PC-3 (cell line): ENCODE data around the gene CCDC77. TPM values are rescaled to one million over a fixed set of nuclear protein-coding genes. Genes with fewer than 3 reads are reported as not detected.

Source experiments
- ATAC-seq: fragments of 200-7000 bp; cut with Tn5 transposase; 2 replicates; pipeline ENCODE4 v1.9.1; 2020; ENCODE audit warnings: mild to moderate bottlenecking, moderate library complexity
- BruUV-seq: library from RNA; stranded (reverse); fragments of 400-500 nt; replicated peaks from 2 replicates; lab custom pipeline; 2021; lab: Mats Ljungman, UMichigan
- CTCF ChIA-PET: fragments of 300-600 bp; sonication (Branson Sonifier 250); formaldehyde crosslinking; loops from one replicate; lab custom pipeline; 2022; ENCODE audit warnings: antibody characterized with exemption; lab: Charles Lee
- POLR2A ChIA-PET: fragments of 300-600 bp; sonication (Branson Sonifier 250); formaldehyde crosslinking; loops from one replicate; lab custom pipeline; 2022; ENCODE audit warnings: antibody characterized with exemption; ENCODE audit not compliant: unreplicated experiment; lab: Charles Lee
- DNase-seq: peaks from one replicate; pipeline ENCODE4 v3.0.0-alpha.2; 2015
- H2AFZ ChIP-seq: fragments of 300-600 bp; sonication (generic); 2 replicates; pipeline ENCODE4 v1.6.0; 2016; ENCODE audit warnings: antibody characterized with exemption, low read length
- H3F3A ChIP-seq: fragments of 300-600 bp; sonication (generic); one replicate; pipeline ENCODE4 v1.6.0; 2017; ENCODE audit warnings: antibody characterized with exemption, low read length, control low read depth, mild to moderate bottlenecking; ENCODE audit not compliant: unreplicated experiment
- H3K27ac ChIP-seq: fragments of 300-600 bp; sonication (generic); 2 replicates; pipeline ENCODE4 v1.5.1; 2016; ENCODE audit warnings: mild to moderate bottlenecking, low read length
- H3K27me3 ChIP-seq: fragments of 300-600 bp; sonication (generic); 2 replicates; pipeline ENCODE4 v1.6.1; 2016; ENCODE audit warnings: low read length, mixed read lengths
- H3K36me3 ChIP-seq: fragments of 300-600 bp; sonication (generic); 2 replicates; pipeline ENCODE4 v1.6.1; 2016; ENCODE audit warnings: low read depth, mixed run types, low read length, mixed read lengths
- H3K4me1 ChIP-seq: fragments of 300-600 bp; sonication (generic); 2 replicates; pipeline ENCODE4 v1.5.1; 2016; ENCODE audit warnings: low read length; ENCODE audit not compliant: insufficient read depth
- H3K4me2 ChIP-seq: fragments of 300-600 bp; sonication (generic); 2 replicates; pipeline ENCODE4 v1.6.0; 2016; ENCODE audit warnings: low read length
- H3K4me3 ChIP-seq: fragments of 300-600 bp; sonication (generic); 2 replicates; pipeline ENCODE4 v1.5.1; 2016; ENCODE audit warnings: mild to moderate bottlenecking, low read length, mixed read lengths
- H3K79me2 ChIP-seq: fragments of 300-600 bp; sonication (generic); 2 replicates; pipeline ENCODE4 v1.6.1; 2017; ENCODE audit warnings: low read length, mixed read lengths
- H3K9ac ChIP-seq: fragments of 300-600 bp; sonication (generic); 2 replicates; pipeline ENCODE4 v1.6.0; 2016; ENCODE audit warnings: mild to moderate bottlenecking, low read length
- H3K9me2 ChIP-seq: fragments of 300-600 bp; sonication (generic); replicated peaks from 2 replicates; pipeline ENCODE4 v1.6.1; 2016; ENCODE audit warnings: mixed run types, low read length, mixed read lengths
- H3K9me3 ChIP-seq: fragments of 300-600 bp; sonication (generic); 2 replicates; pipeline ENCODE4 v1.6.1; 2016; ENCODE audit warnings: low read length, mixed read lengths
- H4K20me1 ChIP-seq: fragments of 300-600 bp; sonication (generic); 2 replicates; pipeline ENCODE4 v1.6.1; 2016; ENCODE audit warnings: low read length, mixed read lengths
- CTCF ChIP-seq: fragments of 300-600 bp; sonication (generic); conservative IDR thresholded peaks from 2 replicates; pipeline ENCODE4 v1.5.1; 2017; ENCODE audit warnings: antibody characterized with exemption, low read depth, mild to moderate bottlenecking, low read length
- EZH2 ChIP-seq: fragments of 300-600 bp; sonication (generic); IDR thresholded peaks from one replicate; pipeline ENCODE4 v1.6.1; 2017; ENCODE audit warnings: antibody characterized with exemption, mild to moderate bottlenecking, low read length; ENCODE audit not compliant: unreplicated experiment
- EZH2phosphoT487 ChIP-seq: fragments of 300-600 bp; sonication (generic); IDR thresholded peaks from 2 replicates; pipeline ENCODE4 v1.6.1; 2018; ENCODE audit warnings: mild to moderate bottlenecking, antibody characterized with exemption, low read length, borderline replicate concordance
- intact Hi-C: fragments of 100-400 bp; cut with micrococcal nuclease; formaldehyde crosslinking; loops from 2 replicates; pipeline ENCODE4 v1.9.0; 2023
- total RNA-seq: library from RNA; depleted of rRNA; stranded (reverse); fragments of >200 nt; gene quantifications from 2 replicates; pipeline ENCODE4 v1.2.3, GENCODE V29; 2014

Gene CCDC77
- total RNA-seq, 1 experiment from 2014 or later, result 10.5 TPM

DNA sequence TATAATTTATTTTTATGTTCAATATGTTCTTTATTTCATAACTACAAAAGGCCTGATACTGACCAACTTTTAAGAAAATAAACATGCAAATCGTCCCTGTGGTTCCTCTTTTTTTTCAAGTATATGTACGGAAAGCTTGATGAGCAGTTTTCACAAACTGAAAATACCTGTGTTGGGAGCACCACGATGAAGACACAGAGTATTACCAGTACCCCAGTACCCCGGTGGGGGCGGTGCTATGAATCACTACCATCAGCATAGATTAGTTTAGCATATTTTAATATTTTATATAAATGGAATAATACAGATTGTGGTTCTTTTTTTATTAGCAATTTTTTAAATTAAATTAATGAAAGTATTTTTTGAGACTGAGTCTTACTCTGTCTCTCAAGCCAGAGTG is 65.3 kb downstream of the CCDC77 start:
- POLR2A ChIA-PET, result no interaction called here
- Histone ChIP-seq H3F3A (no peaks in the 10 kb centered on the region), H3K4me1 (peaks cover 18% of the 10 kb centered on the region), H3K4me3 (no peak overlapping the region), H3K79me2 (no peaks in the 10 kb centered on the region), H3K9me3 (no peaks in the 10 kb centered on the region), H3K9me2 (no peaks in the 10 kb centered on the region), H2AFZ (no peak overlapping the region), H3K4me2 (no peak overlapping the region), H3K27ac (no peak overlapping the region), H3K9ac (no peak overlapping the region), H4K20me1 (no peaks in the 10 kb centered on the region), H3K27me3 (no peaks in the 10 kb centered on the region), H3K36me3 (no peaks in the 10 kb centered on the region)
- TF ChIP-seq EZH2phosphoT487, result no peak
- TF ChIP-seq EZH2, result no peak
- BruUV-seq, result no TSS peak
- intact Hi-C loops, result no loop called here
- DNase-seq (no peak), ATAC-seq (no peak)
- CTCF ChIA-PET, result no interaction called here

DNA sequence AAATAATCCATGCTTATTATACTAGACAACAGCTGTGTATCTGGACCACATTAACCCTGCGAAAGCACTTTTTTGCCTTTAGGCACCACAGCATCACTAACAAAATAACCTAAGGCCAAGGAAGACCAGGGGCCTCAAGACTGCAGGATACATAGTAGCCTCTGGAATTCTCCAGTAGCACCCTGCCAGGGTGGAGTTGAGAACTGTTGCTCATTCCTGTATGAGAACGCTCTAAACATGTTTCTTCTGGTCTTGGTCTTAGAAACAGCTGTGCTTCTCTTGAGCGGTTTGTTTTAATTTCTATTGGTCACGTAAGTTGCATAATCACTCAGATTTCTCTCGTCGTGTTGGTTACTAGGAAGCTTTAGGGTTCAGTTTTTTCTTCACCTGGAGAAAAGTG is 66.1 kb downstream of the CCDC77 start:
- Histone ChIP-seq H3K27me3 (no peaks in the 10 kb centered on the region), H3K4me1 (peaks cover 18% of the 10 kb centered on the region), H3K79me2 (no peaks in the 10 kb centered on the region), H3F3A (no peaks in the 10 kb centered on the region), H3K27ac (no peak overlapping the region), H3K9ac (no peak overlapping the region), H3K9me3 (no peaks in the 10 kb centered on the region), H3K4me3 (no peak overlapping the region), H2AFZ (no peak overlapping the region), H3K36me3 (no peaks in the 10 kb centered on the region), H3K9me2 (no peaks in the 10 kb centered on the region), H4K20me1 (no peaks in the 10 kb centered on the region), H3K4me2 (no peak overlapping the region)
- TF ChIP-seq CTCF, result no peak
- no peak for TF ChIP-seq EZH2phosphoT487
- TF ChIP-seq EZH2, result no peak
- ATAC-seq (no peak), DNase-seq (no peak)
- BruUV-seq, result no TSS peak
- POLR2A ChIA-PET, result interaction anchor here (0.6 kb wide), 1 partner anchor 28 kb away, joined by 3 read pairs; no protein-coding TSS in a partner anchor
- CTCF ChIA-PET, result no interaction called here
- intact Hi-C loops, result no loop called here

DNA sequence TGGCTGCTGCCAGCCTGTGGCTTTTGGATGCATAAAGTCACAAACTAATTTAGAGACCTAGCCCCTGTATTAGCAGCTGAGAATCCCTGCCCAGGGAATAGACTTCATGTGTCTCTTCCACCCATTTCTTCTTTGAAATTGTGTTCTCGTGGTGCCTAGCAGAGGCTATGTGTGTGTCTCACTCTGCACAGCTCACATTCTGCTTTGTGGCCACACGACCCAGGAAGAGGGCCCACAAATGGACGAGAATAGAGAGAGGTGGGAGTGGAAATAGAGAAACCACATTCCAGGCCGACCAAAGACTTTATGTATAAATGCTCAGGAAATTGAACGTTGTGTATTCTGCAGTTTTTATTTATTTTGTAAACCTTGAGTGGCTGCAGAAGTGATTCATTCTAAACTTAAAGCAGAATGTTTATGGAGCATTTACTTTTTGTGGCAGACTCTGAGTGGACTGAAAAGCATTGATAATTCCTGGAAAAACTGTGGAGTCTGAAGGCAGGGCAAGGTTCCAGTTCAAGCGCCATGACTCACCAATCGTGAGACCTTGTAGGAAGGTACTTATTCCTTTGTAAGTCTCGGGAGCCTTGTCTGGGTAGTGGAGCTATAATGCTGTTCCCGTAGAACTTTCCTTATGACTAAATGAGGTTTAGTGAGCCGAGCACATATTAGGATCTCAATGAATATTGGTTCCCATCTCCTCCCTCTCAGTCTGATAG is 67.4 kb downstream of the CCDC77 start:
- Histone ChIP-seq H3K4me3 (no peak overlapping the region), H3K4me1 (peaks cover 6% of the 10 kb centered on the region), H3F3A (no peaks in the 10 kb centered on the region), H3K4me2 (peak overlapping the region; percentile 6; the same call in 1 of the 2 replicates), H3K79me2 (no peaks in the 10 kb centered on the region), H2AFZ (no peak overlapping the region), H3K9me3 (no peaks in the 10 kb centered on the region), H3K9ac (no peak overlapping the region), H3K27me3 (no peaks in the 10 kb centered on the region), H4K20me1 (no peaks in the 10 kb centered on the region), H3K27ac (no peak overlapping the region), H3K9me2 (no peaks in the 10 kb centered on the region), H3K36me3 (no peaks in the 10 kb centered on the region)
- ChIA-PET POLR2A (no interaction called here), CTCF (no interaction called here)
- no TSS peak for BruUV-seq
- DNase-seq, result peak; percentile 29
- peak; percentile 38 for ATAC-seq
- intact Hi-C loops, result no loop called here
- TF ChIP-seq CTCF, result no peak
- no peak for TF ChIP-seq EZH2
- no peak for TF ChIP-seq EZH2phosphoT487
